ENCODE data around the gene SH3BP5.

The SH3BP5 gene

GRCh38 chr3:15295506-15295905 lies 36.9 kb downstream of the SH3BP5 start:
- DNase-seq, result no peak

- DNase-seq, result no peak
These were observed 37.5 kb downstream of the SH3BP5 start for GRCh38 chr3:15294929-15295328.

GRCh38 chr3:15292765-15293522 lies 39.4 kb downstream of the SH3BP5 start:
- no peak for DNase-seq

- DNase-seq, result no peak
These were observed 40.5 kb downstream of the SH3BP5 start for GRCh38 chr3:15291589-15292541.

GRCh38 chr3:15290736-15291135 lies 41.6 kb downstream of the SH3BP5 start:
- DNase-seq, result no peak

GRCh38 chr3:15289661-15290060 lies 42.7 kb downstream of the SH3BP5 start:
- DNase-seq, result no peak

GRCh38 chr3:15288331-15289035 lies 43.9 kb downstream of the SH3BP5 start:
- DNase-seq, result no peak

- DNase-seq, result no peak
These were observed 44.6 kb downstream of the SH3BP5 start for GRCh38 chr3:15287565-15288330.

- no peak for DNase-seq
These were observed 46.4 kb downstream of the SH3BP5 start for GRCh38 chr3:15286022-15286421.

- no peak for DNase-seq
These were observed 48.1 kb downstream of the SH3BP5 start for GRCh38 chr3:15284121-15284889.

- no peak for DNase-seq
These were observed 48.7 kb downstream of the SH3BP5 start for GRCh38 chr3:15283702-15284101.

GRCh38 chr3:15281817-15282216 lies 50.6 kb downstream of the SH3BP5 start:
- DNase-seq, result no peak

- DNase-seq, result no peak
These were observed 51.4 kb downstream of the SH3BP5 start for GRCh38 chr3:15280853-15281532.

GRCh38 chr3:15279671-15280402 lies 52.5 kb downstream of the SH3BP5 start:
- no peak for DNase-seq

- DNase-seq, result no peak
These were observed 53.2 kb downstream of the SH3BP5 start for GRCh38 chr3:15279205-15279604.

GRCh38 chr3:15277861-15278500 lies 54.4 kb downstream of the SH3BP5 start:
- DNase-seq, result no peak

GRCh38 chr3:15276028-15276724 lies 56.2 kb downstream of the SH3BP5 start:
- DNase-seq, result no peak

GRCh38 chr3:15273227-15273626 lies 59.2 kb downstream of the SH3BP5 start:
- DNase-seq, result no peak
